Esophagus muscularis mucosa (tissue), 4 donors: ENCODE data around the gene LZTS2. TPM values are rescaled to one million over a fixed set of nuclear protein-coding genes. Genes with fewer than 3 reads are reported as not detected.

Source experiments
- DNase-seq: peaks from one replicate; pipeline ENCODE4 v3.0.0-alpha.2; 2017; ENCODE audit errors: extremely low spot score
- H3K27ac ChIP-seq, 4 donors: fragments of 200-600 bp; sonication (generic); replicated peaks in 1 of 4; 1 replicate in 3 of 4; 2 replicates in 1 of 4; pipeline ENCODE4 v1.5.1; 2016 to 2019; ENCODE audit warnings: mild to moderate bottlenecking in 1 of 4
- H3K27me3 ChIP-seq, 4 donors: fragments of 200-600 bp; sonication (generic); one replicate each; pipeline versions ENCODE4 v1.5.1 to v1.6.0; 2016 to 2019
- H3K36me3 ChIP-seq, 4 donors: fragments of 200-600 bp; sonication (generic); one replicate each; pipeline ENCODE4 v1.5.1; 2016 to 2019
- H3K4me1 ChIP-seq, 4 donors: fragments of 200-600 bp; sonication (generic); one replicate each; pipeline ENCODE4 v1.5.1; 2016 to 2019
- H3K4me3 ChIP-seq, 4 donors: fragments of 200-600 bp; sonication (generic); 1 replicate in 2 of 4; 2 replicates in 2 of 4; pipeline ENCODE4 v1.5.1; 2016 to 2019; ENCODE audit warnings: mild to moderate bottlenecking in 4 of 4, moderate library complexity in 1 of 4
- H3K9me3 ChIP-seq, 4 donors: fragments of 200-600 bp; sonication (generic); 1 replicate in 3 of 4; 2 replicates in 1 of 4; pipeline ENCODE4 v1.5.1; 2016 to 2019
- CTCF ChIP-seq, 3 experiments: fragments of 200-600 bp in 2 of 3; fragments of 450-650 bp in 1 of 3; sonication (generic) in 2 of 3; IDR thresholded peaks; one replicate each; pipeline ENCODE4 v1.5.1; 2017 to 2019; ENCODE audit warnings: antibody characterized with exemption in 3 of 3, mild to moderate bottlenecking in 2 of 3, moderate library complexity in 1 of 3
- EP300 ChIP-seq: sonication (generic); formaldehyde crosslinking; IDR thresholded peaks from one replicate; pipeline ENCODE4 v1.6.1; 2017; ENCODE audit warnings: antibody characterized with exemption
- POLR2A ChIP-seq: fragments of 450-650 bp; IDR thresholded peaks from one replicate; pipeline ENCODE4 v1.6.1; 2017; ENCODE audit warnings: antibody characterized with exemption, moderate library complexity, mild to moderate bottlenecking, low read depth
- POLR2AphosphoS5 ChIP-seq, 2 donors: sonication (generic); formaldehyde crosslinking; IDR thresholded peaks; one replicate each; pipeline ENCODE4 v1.6.1; 2017; ENCODE audit warnings: antibody characterized with exemption in 2 of 2
- WGBS: methylation state at CpG from one replicate; pipeline ENCODE4 v1.1.5; 2018; 5-methylcytosine and 5-hydroxymethylcytosine counted together
- intact Hi-C: fragments of 100-400 bp; cut with DNase I; formaldehyde crosslinking; loops from one replicate; pipeline ENCODE4 v1.15.1; 2023
- total RNA-seq, 4 donors: library from RNA; depleted of rRNA; stranded (reverse); fragments of >200 nt; gene quantifications; one replicate each; pipeline versions ENCODE4 v1.1.0 to v1.2.1, GENCODE V29; 2016

The LZTS2 gene
- total RNA-seq, 4 donors from 2014 or later: 90.5 to 209 (median 162) TPM

GRCh38 chr10:101012525-101013364 lies 13.1 kb downstream of the LZTS2 start:
- WGBS: 16% methylated on average over 14 of the region's 14 CpGs
- Histone ChIP-seq H3K27ac (peak overlapping the region; percentile 42 to 72 (median 58)), H3K36me3 (no peaks in the 10 kb centered on the region), H3K27me3 (peaks cover 0 to 22% (median 0%) of the 10 kb centered on the region in 4 donors), H3K9me3 (no peaks in the 10 kb centered on the region), H3K4me3 (peak overlapping the region in 1 of 4 donors; percentile 5), H3K4me1 (peaks cover 32 to 47% (median 45%) of the 10 kb centered on the region in 4 donors)
- no peak for DNase-seq
- TF ChIP-seq POLR2A: no peak
- no peak for TF ChIP-seq EP300
- TF ChIP-seq CTCF (IDR thresholded peaks at IDR 0.05): peak; percentile 88 to 94 (median 90)
- peak; percentile 69 to 80 for TF ChIP-seq POLR2AphosphoS5 (IDR thresholded peaks at IDR 0.05)
- intact Hi-C loops: loop anchor here (2.0 to 10.0 kb wide), 2 partner anchors 16 to 48 kb away; partner anchors contain the start of gene SEMA4G

- H3K27ac ChIP-seq: peak overlapping the region; percentile 42 to 72 (median 58)
- peaks cover 28 to 45% (median 40%) of the 10 kb centered on the region in 4 donors for H3K4me1 ChIP-seq
- peak overlapping the region in 1 of 4 donors; percentile 5 for H3K4me3 ChIP-seq
- 52% methylated on average over 9 of the region's 9 CpGs for WGBS
- DNase-seq: no peak
- H3K36me3 ChIP-seq: no peaks in the 10 kb centered on the region
- no peaks in the 10 kb centered on the region for H3K9me3 ChIP-seq
- TF ChIP-seq POLR2A: no peak
- no peak for TF ChIP-seq EP300
- no peak for TF ChIP-seq CTCF (IDR thresholded peaks at IDR 0.05)
- no peak for TF ChIP-seq POLR2AphosphoS5 (IDR thresholded peaks at IDR 0.05)
- H3K27me3 ChIP-seq: peaks cover 0 to 28% (median under 1%) of the 10 kb centered on the region in 4 donors
- intact Hi-C loops: loop anchor here (2.0 to 10.0 kb wide), 2 partner anchors 17 to 49 kb away; partner anchors contain the start of gene SEMA4G
Measured at GRCh38 chr10:101013365-101013825, 13.8 kb downstream of the LZTS2 start.

DNA sequence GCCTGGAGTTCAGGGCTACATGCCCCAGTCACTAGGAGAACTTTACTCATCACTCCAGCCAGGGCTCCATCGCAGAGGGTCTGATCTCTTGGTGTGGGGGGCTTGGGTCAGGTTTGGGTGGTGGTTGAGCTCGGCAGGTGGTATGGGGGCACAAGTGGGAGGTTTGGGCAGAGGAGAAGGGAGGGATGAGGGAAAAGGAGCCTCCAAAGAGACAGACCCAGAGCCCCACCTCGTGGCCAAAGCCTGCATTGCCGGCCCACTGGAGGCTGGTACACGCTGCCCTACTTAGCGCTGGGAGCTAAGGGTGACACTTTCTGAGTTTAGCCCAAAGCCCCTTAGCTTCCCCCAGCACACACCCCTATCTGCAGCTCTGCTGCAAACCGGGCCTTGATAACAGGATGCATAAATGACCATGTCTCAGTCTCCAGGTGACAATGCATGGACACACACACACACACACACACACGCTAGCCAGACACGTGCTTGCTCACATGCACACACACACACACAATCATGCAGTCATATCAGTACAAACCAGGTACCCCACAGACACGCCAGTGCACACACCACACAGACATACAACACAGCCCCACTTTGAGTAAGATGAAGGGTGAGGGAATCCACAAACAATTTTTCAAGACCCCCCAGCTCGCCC lies 14.7 kb downstream of the LZTS2 start:
- 17% methylated on average over 10 of the region's 11 CpGs for WGBS
- Histone ChIP-seq H3K9me3 (no peaks in the 10 kb centered on the region), H3K4me3 (no peak overlapping the region), H3K36me3 (no peaks in the 10 kb centered on the region), H3K27ac (no peak overlapping the region), H3K4me1 (peaks cover 32 to 44% (median 42%) of the 10 kb centered on the region in 4 donors), H3K27me3 (peaks cover 0 to 37% (median 3%) of the 10 kb centered on the region in 4 donors)
- intact Hi-C loops: loop anchor here (10.0 kb wide), 1 partner anchor 50 kb away; the partner anchor contains the start of gene SEMA4G
- DNase-seq: no peak
- peak in 2 of 3 experiments; percentile 89 to 98 for TF ChIP-seq CTCF (IDR thresholded peaks at IDR 0.05)
- peak in 1 of 2 donors; percentile 15 for TF ChIP-seq POLR2AphosphoS5 (IDR thresholded peaks at IDR 0.05)
- TF ChIP-seq POLR2A: no peak

DNA sequence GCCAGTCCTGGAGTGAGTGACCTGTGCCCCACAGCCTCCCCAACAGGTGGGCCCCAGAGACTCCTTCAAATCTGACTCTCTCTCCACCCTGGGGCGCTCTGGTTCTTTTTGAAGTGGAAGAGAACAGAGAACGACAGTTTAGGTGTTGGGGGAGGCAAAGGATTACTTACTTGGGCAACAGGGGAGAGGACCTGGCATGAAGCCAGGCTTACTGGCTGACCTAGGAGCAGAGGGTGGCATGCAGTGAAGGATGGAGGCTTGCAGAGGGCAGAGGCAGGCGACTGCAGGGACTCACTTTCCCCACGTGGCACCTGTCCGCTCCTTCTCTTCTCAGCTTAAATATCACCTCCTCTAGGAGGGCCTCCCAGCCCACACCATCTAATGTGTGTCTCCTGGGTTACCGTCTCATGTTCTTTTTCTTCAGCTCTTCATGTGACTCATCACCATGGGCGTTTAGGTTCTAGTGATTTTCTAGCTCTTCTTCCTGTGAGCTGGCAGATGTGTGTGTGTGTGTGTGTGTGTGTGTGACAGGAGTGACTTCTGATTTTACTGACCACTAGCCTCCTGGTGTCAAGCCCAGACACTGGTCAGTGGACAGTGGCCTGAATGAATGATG lies 15.5 kb downstream of the LZTS2 start:
- Histone ChIP-seq H3K27me3 (peaks cover 0 to 41% (median 3%) of the 10 kb centered on the region in 4 donors), H3K4me3 (no peak overlapping the region), H3K4me1 (peaks cover 32 to 44% (median 42%) of the 10 kb centered on the region in 4 donors), H3K36me3 (no peaks in the 10 kb centered on the region), H3K27ac (no peak overlapping the region), H3K9me3 (no peaks in the 10 kb centered on the region)
- WGBS: 41% methylated on average over 4 of the region's 7 CpGs
- intact Hi-C loops: loop anchor here (10.0 kb wide), 1 partner anchor 50 kb away; the partner anchor contains the start of gene SEMA4G
- no peak for DNase-seq
- TF ChIP-seq POLR2A: no peak
- no peak for TF ChIP-seq EP300
- no peak for TF ChIP-seq POLR2AphosphoS5 (IDR thresholded peaks at IDR 0.05)
- no peak for TF ChIP-seq CTCF (IDR thresholded peaks at IDR 0.05)
